ENCODE data around the gene PRSS50.

Gene PRSS50

GRCh38 chr3:46700772-46701171 lies 16.9 kb downstream of the PRSS50 start:
- Histone ChIP-seq H3K9ac (ENCODE audit: low read length) (no peak overlapping the region), H4K20me1 (ENCODE audit: insufficient read depth, low read length) (no peaks in the 10 kb centered on the region), H3K4me3 (ENCODE audit: low read length) (no peak overlapping the region), H3K9me2 (replicated peaks; ENCODE audit: insufficient read depth, low read length) (no peaks in the 10 kb centered on the region), H2AFZ (ENCODE audit: low read length) (no peak overlapping the region), H3K36me3 (replicated peaks; ENCODE audit: insufficient read depth, low read length) (no peaks in the 10 kb centered on the region), H3K27ac (ENCODE audit: low read length) (no peak overlapping the region), H3K27me3 (replicated peaks; ENCODE audit: insufficient read depth, low read length) (peaks cover 8% of the 10 kb centered on the region), H3K4me2 (ENCODE audit: low read depth, low read length) (no peak overlapping the region), H3K79me2 (ENCODE audit: low read length) (no peaks in the 10 kb centered on the region), H3K4me1 (ENCODE audit: low read length) (peaks cover 2% of the 10 kb centered on the region), H3K9me3 (replicated peaks; ENCODE audit: insufficient read depth, low read length) (no peaks in the 10 kb centered on the region), H3F3A (ENCODE audit: insufficient read depth, low read length) (no peaks in the 10 kb centered on the region)
- no peak for DNase-seq
- no peak for TF ChIP-seq EZH2 (optimal IDR thresholded peaks at IDR 0.05; ENCODE audit: low read depth, low read length)
- TF ChIP-seq EZH2phosphoT487 (IDR thresholded peaks at IDR 0.05; ENCODE audit: low read length): no peak
- no peak for TF ChIP-seq CTCF (IDR thresholded peaks at IDR 0.05; ENCODE audit: low read length)

- no peaks in the 10 kb centered on the region for H3K36me3 ChIP-seq (replicated peaks; ENCODE audit: insufficient read depth, low read length)
- H3K9me3 ChIP-seq (replicated peaks; ENCODE audit: insufficient read depth, low read length): no peaks in the 10 kb centered on the region
- no peak for DNase-seq
- no peaks in the 10 kb centered on the region for H3F3A ChIP-seq (ENCODE audit: insufficient read depth, low read length)
- peaks cover 8% of the 10 kb centered on the region for H3K27me3 ChIP-seq (replicated peaks; ENCODE audit: insufficient read depth, low read length)
- TF ChIP-seq EZH2 (optimal IDR thresholded peaks at IDR 0.05; ENCODE audit: low read depth, low read length) (no peak), CTCF (IDR thresholded peaks at IDR 0.05; ENCODE audit: low read length) (no peak), EZH2phosphoT487 (IDR thresholded peaks at IDR 0.05; ENCODE audit: low read length) (no peak)
- H3K79me2 ChIP-seq (ENCODE audit: low read length): no peaks in the 10 kb centered on the region
- H4K20me1 ChIP-seq (ENCODE audit: insufficient read depth, low read length): no peaks in the 10 kb centered on the region
- no peak overlapping the region for H3K9ac ChIP-seq (ENCODE audit: low read length)
- no peak overlapping the region for H3K4me2 ChIP-seq (ENCODE audit: low read depth, low read length)
- H3K4me1 ChIP-seq (ENCODE audit: low read length): peaks cover 11% of the 10 kb centered on the region
- H3K4me3 ChIP-seq (ENCODE audit: low read length): no peak overlapping the region
- H3K27ac ChIP-seq (ENCODE audit: low read length): no peak overlapping the region
- H3K9me2 ChIP-seq (replicated peaks; ENCODE audit: insufficient read depth, low read length): no peaks in the 10 kb centered on the region
- H2AFZ ChIP-seq (ENCODE audit: low read length): no peak overlapping the region
Measured at GRCh38 chr3:46699676-46700523, 17.8 kb downstream of the PRSS50 start.

GRCh38 chr3:46695962-46696894 lies 21.4 kb downstream of the PRSS50 start:
- Histone ChIP-seq H3K9me3 (replicated peaks; ENCODE audit: insufficient read depth, low read length) (no peaks in the 10 kb centered on the region), H3K79me2 (ENCODE audit: low read length) (no peaks in the 10 kb centered on the region), H3K27me3 (replicated peaks; ENCODE audit: insufficient read depth, low read length) (peaks cover 11% of the 10 kb centered on the region), H3K36me3 (replicated peaks; ENCODE audit: insufficient read depth, low read length) (no peaks in the 10 kb centered on the region), H3K4me1 (ENCODE audit: low read length) (peaks cover 12% of the 10 kb centered on the region), H3K9ac (ENCODE audit: low read length) (no peak overlapping the region), H3F3A (ENCODE audit: insufficient read depth, low read length) (no peaks in the 10 kb centered on the region), H3K4me2 (ENCODE audit: low read depth, low read length) (0 out of 2 replicates have a peak overlapping the region, but pooled peaks have one; percentile 18), H3K4me3 (ENCODE audit: low read length) (no peak overlapping the region), H3K9me2 (replicated peaks; ENCODE audit: insufficient read depth, low read length) (no peaks in the 10 kb centered on the region), H3K27ac (ENCODE audit: low read length) (no peak overlapping the region), H4K20me1 (ENCODE audit: insufficient read depth, low read length) (no peaks in the 10 kb centered on the region), H2AFZ (ENCODE audit: low read length) (peak overlapping the region; percentile 63; the same call in 1 of the 2 replicates)
- TF ChIP-seq CTCF (IDR thresholded peaks at IDR 0.05; ENCODE audit: low read length) (no peak), EZH2 (optimal IDR thresholded peaks at IDR 0.05; ENCODE audit: low read depth, low read length) (no peak), EZH2phosphoT487 (IDR thresholded peaks at IDR 0.05; ENCODE audit: low read length) (no peak)
- no peak for DNase-seq
